Femur (tissue), 1 donor: ENCODE results near the gene MAP3K13.
A peak's percentile ranks its signal among the peaks of the same experiment; 100 is the strongest.
"Not testable (repeated sequence)": the region's sequence is repeated elsewhere in the genome, so short reads cannot be mapped to it uniquely, and the experiment has no call there.

Experiments used
- DNase-seq: peaks from one replicate; pipeline ENCODE4 v3.0.0-alpha.2; 2017

The MAP3K13 gene

DNA sequence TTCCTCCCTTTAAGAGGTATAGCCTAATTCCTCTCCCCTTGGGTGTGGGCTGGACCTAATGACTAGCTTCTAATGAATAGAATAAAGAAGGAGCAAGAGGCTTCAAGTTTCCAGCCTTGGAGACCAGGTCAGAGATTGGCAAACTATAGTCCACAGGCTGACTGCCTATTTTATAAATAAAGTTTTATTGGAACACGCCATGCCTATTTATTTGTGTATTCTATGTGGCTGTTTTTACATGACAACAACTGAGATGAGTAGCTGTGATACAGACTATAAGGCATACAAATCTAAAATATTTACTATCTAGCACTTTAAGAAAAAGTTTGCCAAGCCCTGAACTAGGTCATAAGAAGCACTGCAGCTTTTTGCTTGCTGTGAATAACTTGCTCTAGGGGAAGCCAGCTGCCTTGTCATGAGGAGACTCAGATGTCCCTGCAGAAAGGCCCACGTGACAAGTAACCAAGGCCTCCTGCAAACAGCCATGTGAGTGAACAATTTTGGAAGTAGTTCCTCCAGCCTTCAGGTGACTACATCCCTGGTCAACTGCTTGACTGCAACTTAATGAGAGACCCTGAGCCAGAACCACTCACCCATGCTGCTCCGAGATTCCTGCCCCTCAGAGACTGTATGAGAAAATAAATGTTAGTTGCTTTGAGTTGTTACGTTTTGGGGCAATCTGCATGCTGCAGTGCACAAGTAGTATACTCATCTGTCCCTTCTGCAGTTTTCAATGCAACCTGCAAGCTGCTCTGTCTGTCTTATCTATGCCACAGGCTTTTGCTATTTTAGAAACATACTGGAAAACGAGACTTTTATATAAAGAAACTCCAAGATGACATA, 21.1 kb upstream of the MAP3K13 start:
- DNase-seq = no peak

DNA sequence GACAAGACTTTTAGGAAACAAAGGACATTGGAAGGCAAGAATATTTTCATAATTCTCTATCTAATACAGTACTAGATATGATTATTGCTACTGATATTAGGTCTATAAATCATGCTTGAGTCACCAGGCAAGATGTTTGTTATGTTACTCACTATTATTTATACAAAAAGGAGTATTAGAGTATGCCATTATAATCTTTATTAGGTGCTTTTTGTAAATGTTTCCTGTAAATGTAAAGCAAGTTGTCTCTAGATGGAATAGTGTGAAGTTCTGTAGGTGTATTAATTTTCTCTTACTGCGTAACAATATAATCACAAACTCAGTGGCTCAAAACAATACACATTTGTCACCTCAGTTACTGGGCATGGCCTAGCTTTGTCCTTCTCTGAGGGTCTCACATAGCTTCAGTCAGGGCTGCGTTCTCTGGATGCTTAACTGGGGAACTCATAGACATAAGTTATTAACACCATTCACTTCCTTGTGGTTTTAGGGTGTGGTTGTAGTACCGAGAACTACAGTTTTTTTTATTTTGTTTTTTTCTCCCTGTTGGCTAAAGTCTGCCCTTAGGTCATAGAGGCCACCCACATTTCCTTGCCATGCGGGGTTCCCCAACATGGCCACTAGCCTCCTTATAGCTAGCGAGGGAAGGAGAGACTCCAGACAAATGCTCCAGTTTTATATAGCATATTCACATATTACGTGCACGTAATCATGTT, 20.3 kb upstream of the MAP3K13 start:
- no peak for DNase-seq

DNA sequence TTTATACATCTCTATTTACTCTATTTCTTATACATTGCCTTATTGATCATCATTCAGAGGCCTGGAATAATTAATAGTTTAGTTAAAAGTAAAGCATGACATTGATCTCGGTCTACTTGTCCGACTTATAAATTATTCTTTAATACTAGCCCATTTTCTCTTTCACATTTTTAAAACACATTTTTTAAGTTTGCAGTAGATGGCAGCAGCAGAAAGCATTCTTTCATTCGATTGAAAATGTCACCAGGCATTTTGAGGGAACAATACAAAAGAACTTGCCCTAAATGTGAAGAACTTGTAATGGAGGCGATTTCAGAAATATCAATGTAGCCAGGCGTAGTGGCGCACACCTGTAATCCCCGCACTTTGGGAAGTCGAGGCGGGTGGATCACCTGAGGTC, 15.5 kb upstream of the MAP3K13 start:
- no peak for DNase-seq

DNA sequence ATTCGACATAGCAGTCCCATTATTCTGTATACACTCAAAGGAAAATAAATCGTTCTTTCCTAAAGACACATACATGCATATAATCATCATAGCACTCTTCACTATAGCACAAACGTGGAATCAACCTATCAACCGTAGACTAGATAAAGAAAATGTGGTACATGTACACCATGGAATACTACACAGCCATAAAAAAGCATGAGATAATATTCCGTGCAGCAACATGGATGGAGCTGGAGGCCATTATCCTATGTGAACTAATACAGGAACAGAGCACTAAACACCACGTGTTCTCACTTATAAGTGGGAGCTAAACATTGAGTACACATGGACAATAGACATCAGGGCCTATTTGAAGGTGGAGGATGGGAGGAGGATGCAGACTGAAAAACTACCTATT, 12.1 kb upstream of the MAP3K13 start:
- no peak for DNase-seq

DNA sequence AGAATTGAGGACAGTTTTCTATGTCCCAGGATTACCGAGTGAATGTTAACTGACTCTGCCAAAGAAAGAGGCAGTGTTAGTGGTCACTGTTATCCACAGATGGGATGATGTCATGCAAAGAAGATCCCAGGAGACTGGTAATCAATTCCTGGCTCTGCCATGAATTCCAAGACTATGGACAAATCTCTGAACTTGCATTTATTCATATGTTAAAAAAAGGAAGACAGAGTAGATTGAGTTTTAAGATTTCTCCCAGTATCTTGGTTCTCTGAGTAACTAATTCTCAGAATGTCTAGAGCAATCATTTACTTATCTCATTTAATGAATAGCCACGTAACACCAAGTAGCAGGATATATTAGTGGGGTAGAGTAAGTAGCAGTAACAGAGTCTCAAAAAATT, 11.5 kb upstream of the MAP3K13 start:
- no peak for DNase-seq

DNA sequence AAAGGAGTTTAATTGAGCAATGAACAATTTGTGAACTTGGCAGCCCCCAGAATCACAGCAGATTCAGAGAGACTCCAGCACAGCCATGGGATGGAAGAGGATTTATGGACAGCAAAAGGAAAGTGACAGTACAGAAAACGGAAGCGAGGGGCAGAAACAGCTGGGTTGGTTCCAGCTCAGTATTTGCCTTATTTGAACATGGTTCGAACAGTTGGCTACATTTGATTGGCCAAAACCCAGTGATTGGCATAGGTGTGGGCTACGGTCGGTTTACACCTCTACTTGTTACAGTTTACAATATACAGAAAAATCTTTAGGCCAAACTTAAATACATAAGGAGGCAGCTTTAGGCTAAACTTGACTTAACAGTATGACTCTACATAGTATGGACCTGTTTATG, 9.7 kb upstream of the MAP3K13 start:
- DNase-seq = no peak

DNA sequence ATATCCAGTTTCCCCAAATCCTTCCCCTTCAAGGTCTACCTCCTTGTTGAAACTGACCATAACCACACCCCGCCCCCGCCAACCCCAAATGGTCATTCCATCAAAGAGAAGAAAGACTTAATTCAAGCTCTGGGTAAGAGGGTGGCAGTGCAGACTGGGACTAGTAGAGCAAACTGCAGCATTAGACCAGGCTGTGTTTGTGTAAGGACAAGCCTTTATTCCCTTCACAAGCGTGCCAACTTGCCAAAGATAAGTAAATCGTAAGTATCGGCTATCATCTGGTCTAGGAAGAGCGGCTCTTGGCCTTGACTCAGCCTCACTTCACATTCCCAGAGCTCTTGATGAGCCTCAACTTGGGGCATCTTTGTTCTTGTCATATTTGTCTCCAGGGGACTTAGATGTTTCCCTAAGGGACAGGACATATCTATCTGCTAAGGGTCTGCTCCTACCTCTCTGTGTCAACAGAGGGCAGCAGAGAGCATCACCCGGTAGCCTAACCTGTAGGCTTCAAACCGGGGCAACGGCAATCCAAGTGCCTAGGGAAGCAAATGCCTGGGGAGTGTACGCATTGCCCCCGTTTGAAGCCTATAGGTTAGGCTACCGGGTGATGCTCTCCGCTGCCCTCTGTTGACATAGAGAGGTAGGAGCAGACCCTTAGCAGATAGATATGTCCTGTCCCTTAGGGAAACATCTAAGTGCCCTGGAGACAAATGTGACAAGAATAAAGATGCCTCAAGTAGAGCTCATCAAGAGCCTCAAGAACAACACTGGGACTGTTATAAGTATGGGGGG, 8.9 kb upstream of the MAP3K13 start:
- peak; percentile 52 for DNase-seq

DNA sequence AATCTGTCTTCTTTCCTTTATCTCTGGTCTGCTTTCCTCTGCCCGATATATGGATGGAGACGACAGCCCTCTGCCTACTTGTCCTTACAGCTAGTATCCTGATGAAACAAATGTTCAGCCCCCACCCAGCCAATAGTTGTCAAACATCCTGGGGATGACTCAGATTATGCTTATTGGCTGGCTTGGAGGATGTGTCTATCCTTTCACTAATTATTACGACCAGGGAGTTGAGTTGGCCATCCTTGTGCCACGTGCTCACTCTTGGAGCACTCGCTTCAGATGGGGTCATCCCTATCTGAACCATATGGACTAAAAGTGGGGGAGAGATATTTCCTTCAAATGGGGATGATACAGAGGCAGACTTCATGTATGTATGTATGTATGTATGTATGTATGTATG, 6.4 kb upstream of the MAP3K13 start:
- no peak for DNase-seq

GRCh38 chr3:185361920-185362319, 1.0 kb upstream of the MAP3K13 start:
- DNase-seq = no peak

DNA sequence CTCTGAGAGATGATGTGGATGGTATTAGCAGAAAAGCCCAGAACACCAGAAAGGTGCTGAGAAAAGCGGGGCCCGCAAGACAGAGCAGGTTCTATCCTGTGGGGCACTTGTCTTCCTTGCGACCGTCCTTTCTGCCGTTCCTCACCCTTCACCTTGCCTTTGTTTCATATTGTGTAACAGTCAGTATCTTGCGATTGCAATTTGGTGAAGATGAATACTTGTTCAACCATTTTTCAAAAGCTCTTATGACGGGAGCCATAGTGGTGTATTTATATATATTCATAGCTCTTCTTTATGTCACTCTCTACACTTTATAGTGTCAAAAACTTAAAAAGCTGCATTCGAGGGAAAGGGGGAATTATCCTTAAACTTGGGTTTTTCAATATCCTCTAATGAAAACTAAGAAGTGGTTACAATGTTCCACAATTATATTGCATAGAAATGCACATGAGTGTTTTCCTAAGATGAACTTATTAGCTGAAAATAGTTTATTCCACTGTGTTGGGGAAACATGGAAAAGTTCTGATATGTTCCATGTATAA, 797 bp downstream of the MAP3K13 start:
- DNase-seq = no peak

- DNase-seq = no peak
Observed at GRCh38 chr3:185365291-185366073, 2.5 kb downstream of the MAP3K13 start.

DNA sequence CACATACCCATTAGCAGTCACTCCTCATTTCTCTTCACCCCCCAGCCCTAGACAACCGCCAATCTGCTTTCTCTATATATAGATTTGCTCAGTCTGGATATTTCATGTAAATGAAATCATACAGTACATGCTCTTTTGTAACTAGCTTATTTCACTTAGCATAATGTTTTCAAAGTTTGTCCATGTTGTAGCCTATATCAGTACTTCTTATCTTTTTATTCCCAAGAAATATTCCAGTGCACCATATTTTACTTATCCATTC, 3.1 kb downstream of the MAP3K13 start:
- DNase-seq = no peak

GRCh38 chr3:185366913-185367312, 4.0 kb downstream of the MAP3K13 start:
- DNase-seq = no peak

- DNase-seq = not testable (repeated sequence)
Observed at GRCh38 chr3:185370349-185370748, 7.4 kb downstream of the MAP3K13 start.

DNA sequence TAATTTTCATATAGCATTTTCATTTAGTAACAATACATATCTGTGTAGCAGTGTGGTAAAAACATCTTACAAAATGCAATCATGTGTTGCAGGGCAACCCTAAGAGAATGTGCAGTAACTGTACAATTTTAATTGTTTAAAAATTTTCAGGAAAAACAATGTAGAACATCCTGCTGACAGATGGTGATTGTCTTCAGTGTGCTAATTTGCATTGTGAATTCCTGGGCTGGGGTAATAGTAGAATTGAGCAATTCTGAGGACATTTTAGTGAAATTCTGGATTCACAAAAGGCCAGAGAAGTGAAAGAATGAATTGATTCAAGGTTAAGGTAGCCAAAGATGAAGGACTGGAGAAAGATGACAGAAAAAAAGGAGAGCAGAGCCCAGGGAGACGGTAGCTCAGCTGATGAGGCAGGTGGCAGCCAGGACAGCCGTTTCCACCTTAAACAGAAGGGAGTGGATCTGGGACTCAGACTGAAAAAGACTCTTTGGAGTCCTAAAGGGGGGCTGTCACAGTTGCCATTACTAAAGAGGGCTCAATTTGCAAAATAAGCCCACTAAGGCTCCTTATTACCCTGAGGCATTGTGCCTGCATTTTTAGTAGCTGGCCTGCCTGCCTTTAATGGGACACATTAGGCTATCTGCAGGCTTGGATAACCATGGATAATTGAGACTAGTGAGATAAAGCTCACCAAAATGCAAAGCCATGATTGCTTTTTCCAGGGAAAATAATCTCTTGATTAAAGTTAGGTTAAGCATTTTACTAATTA, 8.6 kb downstream of the MAP3K13 start:
- DNase-seq = no peak

DNA sequence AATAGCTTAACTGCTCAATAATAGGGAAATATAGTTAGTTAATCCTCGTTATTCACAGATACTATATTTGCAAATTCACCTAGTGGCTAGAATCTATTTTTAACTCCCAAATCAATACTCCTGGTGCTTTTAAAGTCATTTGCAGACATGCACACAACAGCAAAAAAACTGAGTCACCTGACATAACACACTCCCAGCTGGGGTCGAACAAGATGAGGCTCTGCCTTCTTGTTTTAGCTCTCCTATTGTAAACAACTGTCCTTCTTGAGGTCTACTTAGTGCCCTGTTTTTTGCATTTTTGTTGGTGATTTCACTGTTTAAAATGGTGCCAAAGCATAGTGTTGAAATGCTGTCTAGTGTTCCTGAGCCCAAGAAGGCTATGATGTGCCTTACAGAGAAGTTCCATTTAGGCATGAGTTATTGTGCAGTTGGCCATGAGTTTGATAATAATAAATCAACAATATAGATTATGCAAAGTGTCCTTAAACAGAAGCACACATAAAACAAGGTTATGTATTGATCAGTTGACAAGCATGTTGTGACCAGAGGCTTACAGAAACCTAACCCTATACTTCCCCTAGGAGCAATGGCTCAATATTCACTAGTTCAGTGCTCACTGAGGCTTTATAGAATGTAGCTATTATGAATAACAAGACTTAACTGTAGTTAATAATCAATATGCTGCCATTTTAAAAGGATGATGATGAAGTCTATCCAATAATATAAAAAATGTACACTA, 18.6 kb downstream of the MAP3K13 start:
- DNase-seq = no peak

GRCh38 chr3:185382154-185382553, 19.2 kb downstream of the MAP3K13 start:
- no peak for DNase-seq

DNA sequence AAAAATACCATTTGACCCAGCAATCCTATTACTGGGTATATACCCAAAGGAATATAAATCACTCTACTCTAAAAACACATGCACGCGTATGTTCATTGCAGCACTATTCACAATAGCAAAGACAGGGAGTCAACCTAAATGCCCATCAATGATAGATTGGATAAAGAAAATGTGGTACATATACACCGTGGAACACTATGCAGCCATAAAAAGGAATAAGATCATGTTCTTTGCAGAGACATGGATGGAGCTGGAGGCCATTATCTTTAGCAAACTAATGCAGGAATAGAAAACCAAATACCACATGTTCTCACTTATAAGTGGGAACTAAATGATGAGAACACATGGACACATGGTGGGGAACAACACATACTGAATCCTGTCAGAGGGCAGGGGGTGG, 23.6 kb downstream of the MAP3K13 start:
- DNase-seq = not testable (repeated sequence)

GRCh38 chr3:185387646-185388045, 24.7 kb downstream of the MAP3K13 start:
- no peak for DNase-seq

DNA sequence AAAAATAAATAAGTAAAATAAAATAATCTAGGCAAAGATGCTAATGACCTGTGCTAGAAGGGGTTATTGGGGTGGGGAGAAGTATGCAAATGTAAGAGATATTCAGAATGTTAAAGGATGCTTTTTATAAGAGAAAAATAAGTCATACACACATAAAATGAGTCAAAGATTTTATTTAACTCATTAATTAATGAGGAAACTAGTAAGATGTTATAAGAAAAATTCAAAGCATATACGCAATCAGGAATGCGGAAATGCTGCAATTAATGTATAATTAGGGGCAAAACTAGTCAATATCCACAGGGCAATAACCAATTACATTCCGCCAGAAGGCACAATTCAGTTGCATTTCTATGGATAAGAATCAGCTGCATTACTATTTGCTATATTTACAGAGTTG, 30.1 kb downstream of the MAP3K13 start:
- no peak for DNase-seq

DNA sequence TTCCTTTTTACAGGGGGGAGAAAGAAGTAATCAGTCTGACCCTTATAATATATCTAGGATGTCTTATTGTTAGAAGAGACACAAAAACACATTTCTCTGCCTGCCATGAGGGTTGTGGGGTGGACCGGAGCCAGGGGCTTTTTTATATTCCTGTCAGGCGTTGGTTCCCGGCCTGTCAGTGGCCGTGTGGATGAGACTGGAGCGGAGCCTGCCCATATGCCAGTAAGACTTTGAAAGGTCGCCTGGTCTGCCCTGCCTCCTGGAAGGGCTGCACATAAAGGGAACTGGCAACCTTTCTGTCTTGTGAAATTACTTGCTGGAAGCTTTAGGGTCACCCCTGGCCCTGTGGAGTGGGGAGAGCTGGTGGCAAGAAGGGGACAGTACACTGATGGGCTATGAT, 34.7 kb downstream of the MAP3K13 start:
- peak; percentile 34 for DNase-seq
